CD4-positive, alpha-beta memory T cell (primary cell): ENCODE results near the gene RTTN. TPM values are rescaled to one million over a fixed set of nuclear protein-coding genes. Genes with fewer than 3 reads are reported as not detected.
"Not testable (repeated sequence)": the region's sequence is repeated elsewhere in the genome, so short reads cannot be mapped to it uniquely, and the experiment has no call there.

Experiments used
- CTCF ChIA-PET: fragments of 350-600 bp; sonication (Branson Sonifier 250); formaldehyde crosslinking; loops from one replicate; lab custom pipeline; 2021; ENCODE audit warnings: inconsistent platforms; ENCODE audit not compliant: partially characterized antibody; lab: Charles Lee
- POLR2A ChIA-PET: fragments of 350-600 bp; sonication (Branson Sonifier 250); formaldehyde crosslinking; loops from one replicate; lab custom pipeline; 2021; ENCODE audit not compliant: partially characterized antibody; lab: Charles Lee
- DNase-seq, 5 donors: peaks; one replicate each; pipeline versions ENCODE4 v3.0.0 to v3.0.0-alpha.2; 2020 to 2022; ENCODE audit warnings: mixed read lengths in 1 of 5
- H3K27ac ChIP-seq: one replicate; pipeline ENCODE4 v1.7.0; 2013; ENCODE audit warnings: low read depth, low read length
- H3K27me3 ChIP-seq: 2 replicates; pipeline ENCODE4 v1.7.0; 2013; ENCODE audit warnings: mild to moderate bottlenecking, low read length, moderate library complexity; ENCODE audit not compliant: insufficient read depth
- H3K36me3 ChIP-seq: 2 replicates; pipeline ENCODE4 v1.7.0; 2013; ENCODE audit warnings: mild to moderate bottlenecking, low read length, moderate library complexity; ENCODE audit not compliant: insufficient read depth
- H3K4me1 ChIP-seq: 2 replicates; pipeline ENCODE4 v1.7.0; 2013; ENCODE audit warnings: mild to moderate bottlenecking, low read length, moderate library complexity; ENCODE audit not compliant: insufficient read depth
- H3K4me3 ChIP-seq, 2 donors: one replicate each; pipeline ENCODE4 v1.7.0; 2013; ENCODE audit warnings: low read length in 2 of 2, mild to moderate bottlenecking in 1 of 2
- H3K9me3 ChIP-seq, 2 donors: one replicate each; pipeline ENCODE4 v1.7.0; 2013; ENCODE audit warnings: low read length in 2 of 2, control low read depth in 1 of 2; ENCODE audit not compliant: control insufficient read depth in 1 of 2
- H3K27ac Mint-ChIP-seq, 7 donors: one replicate each; pipeline ENCODE4 v1.8.0; 2020 to 2021; ENCODE audit warnings: mixed read lengths in 7 of 7, mild to moderate bottlenecking in 6 of 7, inconsistent platforms in 3 of 7, moderate library complexity in 3 of 7
- H3K27me3 Mint-ChIP-seq, 2 donors: one replicate each; pipeline ENCODE4 v1.8.0; 2020 to 2021; ENCODE audit warnings: mixed read lengths in 2 of 2
- H3K36me3 Mint-ChIP-seq, 2 donors: one replicate each; pipeline ENCODE4 v1.8.0; 2020 to 2021; ENCODE audit warnings: mixed read lengths in 2 of 2, inconsistent platforms in 1 of 2, mild to moderate bottlenecking in 1 of 2
- H3K4me1 Mint-ChIP-seq, 4 donors: one replicate each; pipeline ENCODE4 v1.8.0; 2020 to 2021; ENCODE audit warnings: mixed read lengths in 4 of 4, mild to moderate bottlenecking in 1 of 4
- H3K4me3 Mint-ChIP-seq, 8 donors: one replicate each; pipeline ENCODE4 v1.8.0; 2020 to 2021; ENCODE audit warnings: mixed read lengths in 8 of 8, mild to moderate bottlenecking in 7 of 8, moderate library complexity in 6 of 8, inconsistent platforms in 3 of 8
- H3K9me3 Mint-ChIP-seq, 8 donors: one replicate each; pipeline ENCODE4 v1.8.0; 2020 to 2021; ENCODE audit warnings: mixed read lengths in 8 of 8, mild to moderate bottlenecking in 5 of 8, inconsistent platforms in 3 of 8, moderate library complexity in 1 of 8
- intact Hi-C: fragments of 100-400 bp; cut with micrococcal nuclease; formaldehyde crosslinking; loops from one replicate; pipeline ENCODE4 v1.15.1; 2023
- polyA plus RNA-seq, 2 donors: library from polyadenylated mRNA; unstranded; fragments of 300-500 nt; fragmentation: Illumina TruSeq; gene quantifications; one replicate each; pipeline ENCODE4 v1.2.3, GENCODE V29; 2021
- total RNA-seq, 2 experiments: library from RNA; stranded (reverse); gene quantifications; one replicate each; pipeline ENCODE4 v1.2.3, GENCODE V29; 2021

RTTN gene
- total RNA-seq (10 to 100 TPM; 25.3 to 27.1 TPM), polyA plus RNA-seq (1 to 10 TPM; 2.6 to 3.8 TPM)

DNA sequence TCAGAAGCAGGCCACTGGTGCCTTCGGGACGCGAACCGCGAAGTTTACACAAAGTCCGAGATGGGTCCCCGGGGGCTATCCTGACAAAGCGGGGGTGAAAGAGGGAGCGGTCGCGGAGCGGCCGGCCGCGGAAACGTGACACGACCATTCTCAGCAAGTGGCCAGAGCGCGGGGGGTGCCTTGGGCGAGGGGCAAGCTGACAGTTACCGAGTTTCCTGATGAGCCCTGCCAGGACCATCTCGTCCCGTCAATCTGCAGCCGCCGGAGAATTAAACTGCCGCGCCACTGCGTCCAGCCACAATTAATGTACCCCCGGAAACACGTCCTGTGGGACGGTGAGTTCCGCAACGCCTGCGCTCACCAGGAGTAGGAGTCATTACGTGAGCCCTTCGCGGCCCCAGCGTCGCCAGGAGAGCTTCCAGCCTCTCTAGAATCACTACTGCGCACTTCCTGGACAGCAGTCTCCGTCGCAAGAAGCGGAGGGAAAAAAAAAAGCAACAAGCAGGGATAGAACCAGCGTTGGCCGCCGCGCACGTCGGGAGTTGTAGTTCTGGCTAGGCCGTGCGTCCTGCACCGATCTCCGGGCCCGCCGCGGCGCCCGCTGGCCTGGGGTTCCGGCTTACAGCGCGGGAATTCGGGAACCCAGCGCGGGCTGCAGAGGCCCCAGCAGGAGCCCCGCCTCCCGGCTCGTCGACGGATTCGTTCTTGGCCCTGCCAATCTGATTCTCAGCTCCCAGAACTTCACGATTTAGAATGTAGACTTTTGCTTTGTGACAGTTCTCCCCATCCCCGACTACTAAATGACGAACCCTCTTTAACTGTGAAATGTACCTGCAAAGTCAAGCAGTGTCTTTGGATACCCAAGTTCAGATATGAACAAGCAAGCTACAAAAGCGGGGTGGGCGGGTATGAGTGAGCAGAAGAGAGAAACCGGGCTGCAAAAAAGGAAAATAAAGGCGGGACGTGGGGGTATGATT, at the start of gene RTTN:
RTTN (minus strand) TSS at position 267 of the 977 bp plus-strand sequence; CDS start at position 238, 29 bp downstream.
- ChIA-PET CTCF (interaction anchor here (0.8 to 1.5 kb wide), 3 partner anchors 8 to 1490 kb away, joined by 3 to 4 read pairs (median 3); no protein-coding TSS in a partner anchor), POLR2A (interaction anchor here (0.9 to 1.7 kb wide), 6 partner anchors 9 to 1491 kb away, joined by 3 to 13 read pairs (median 4); partner anchors contain the start of genes SOCS6 and TMX3)
- intact Hi-C loops: loop anchor here (1.0 to 10.0 kb wide), 2 partner anchors 251 to 1490 kb away; partner anchors contain the start of gene TMX3
- Histone ChIP-seq H3K4me3 (peak within 1 kb of the TSS; percentile 51 to 92), H3K9me3 (no peaks in the 10 kb centered on the region), H3K27me3 (no peaks in the 10 kb centered on the region), H3K27ac (peak within 1 kb of the TSS; percentile 76), H3K36me3 (peaks cover 3% of the 10 kb centered on the region), H3K4me1 (peaks cover 19% of the 10 kb centered on the region)
- Mint-ChIP-seq H3K4me1 (peaks cover 15 to 41% (median 31%) of the 10 kb centered on the region in 4 donors), H3K36me3 (peaks cover 9 to 28% of the 10 kb centered on the region in 2 donors), H3K9me3 (no peaks in the 10 kb centered on the region), H3K4me3 (peak within 1 kb of the TSS; percentile 90 to 98 (median 96)), H3K27me3 (no peaks in the 10 kb centered on the region), H3K27ac (peak within 1 kb of the TSS; percentile 96 to 100 (median 98))
- peak; percentile 88 to 95 (median 92) for DNase-seq

DNA sequence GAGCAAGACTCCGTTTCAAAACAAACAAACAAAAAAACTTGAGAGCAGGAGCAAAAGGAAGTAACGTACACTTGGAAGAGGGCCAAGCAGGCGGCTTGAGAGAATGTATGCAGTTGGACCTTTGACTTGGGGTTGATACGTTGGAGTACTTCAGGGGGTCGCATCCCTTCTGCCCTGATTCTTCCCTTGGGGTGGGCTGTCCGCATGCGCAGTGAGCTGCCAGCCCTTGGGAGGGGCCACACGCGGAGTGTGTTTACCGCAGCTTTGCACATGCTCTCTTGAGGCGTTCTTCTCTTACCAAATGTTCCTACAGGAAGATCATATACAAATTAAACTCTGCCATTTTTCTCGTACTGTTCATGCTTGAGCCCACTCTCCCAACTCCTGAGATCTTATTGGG, 45.3 kb upstream of the RTTN start:
- Mint-ChIP-seq H3K27me3 (peaks cover 2 to 7% of the 10 kb centered on the region in 2 donors), H3K4me3 (no peak overlapping the region), H3K4me1 (no peaks in the 10 kb centered on the region), H3K36me3 (no peaks in the 10 kb centered on the region), H3K9me3 (no peaks in the 10 kb centered on the region), H3K27ac (no peak overlapping the region)
- no peaks in the 10 kb centered on the region for H3K9me3 ChIP-seq
- H3K27ac ChIP-seq: no peak overlapping the region
- no peaks in the 10 kb centered on the region for H3K36me3 ChIP-seq
- no peaks in the 10 kb centered on the region for H3K4me1 ChIP-seq
- intact Hi-C loops: no loop called here
- DNase-seq: no peak
- H3K4me3 ChIP-seq: no peak overlapping the region
- H3K27me3 ChIP-seq: no peaks in the 10 kb centered on the region
- ChIA-PET POLR2A (no interaction called here), CTCF (no interaction called here)

DNA sequence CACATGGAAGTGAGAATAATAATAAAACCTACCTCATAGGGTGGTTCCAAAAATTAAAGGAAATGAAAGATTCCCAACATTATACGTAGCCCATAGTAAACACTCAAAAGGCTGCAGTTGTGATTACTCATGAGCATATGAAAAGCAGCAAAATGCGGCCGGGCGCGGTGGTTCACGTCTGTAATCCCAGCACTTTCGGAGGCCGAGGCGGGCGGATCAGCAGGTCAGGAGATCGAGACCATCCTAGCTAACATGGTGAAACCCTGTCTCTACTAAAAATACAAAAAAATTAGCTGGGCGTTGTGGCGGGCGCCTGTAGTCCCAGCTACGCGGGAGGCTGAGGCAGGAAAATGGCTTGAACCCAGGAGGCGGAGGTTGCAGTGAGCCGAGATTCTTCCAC, 44.4 kb upstream of the RTTN start:
- H3K4me1 Mint-ChIP-seq, H3K27ac Mint-ChIP-seq, POLR2A ChIA-PET, H3K36me3 Mint-ChIP-seq, H3K4me3 Mint-ChIP-seq, H3K9me3 Mint-ChIP-seq, H3K27me3 ChIP-seq, H3K4me3 ChIP-seq, CTCF ChIA-PET, H3K36me3 ChIP-seq, H3K27me3 Mint-ChIP-seq, H3K27ac ChIP-seq, H3K4me1 ChIP-seq, H3K9me3 ChIP-seq, intact Hi-C loops, DNase-seq: not testable (repeated sequence)

- Mint-ChIP-seq H3K27ac (no peak overlapping the region), H3K4me1 (no peaks in the 10 kb centered on the region), H3K36me3 (no peaks in the 10 kb centered on the region), H3K27me3 (peaks cover 2 to 4% of the 10 kb centered on the region in 2 donors), H3K4me3 (no peak overlapping the region), H3K9me3 (no peaks in the 10 kb centered on the region)
- Histone ChIP-seq H3K4me3 (no peak overlapping the region), H3K36me3 (no peaks in the 10 kb centered on the region), H3K27ac (no peak overlapping the region), H3K27me3 (no peaks in the 10 kb centered on the region), H3K4me1 (no peaks in the 10 kb centered on the region), H3K9me3 (no peaks in the 10 kb centered on the region)
- DNase-seq: no peak
- ChIA-PET CTCF (no interaction called here), POLR2A (no interaction called here)
- intact Hi-C loops: no loop called here
Measured at GRCh38 chr18:70249118-70249517, 43.6 kb upstream of the RTTN start.

DNA sequence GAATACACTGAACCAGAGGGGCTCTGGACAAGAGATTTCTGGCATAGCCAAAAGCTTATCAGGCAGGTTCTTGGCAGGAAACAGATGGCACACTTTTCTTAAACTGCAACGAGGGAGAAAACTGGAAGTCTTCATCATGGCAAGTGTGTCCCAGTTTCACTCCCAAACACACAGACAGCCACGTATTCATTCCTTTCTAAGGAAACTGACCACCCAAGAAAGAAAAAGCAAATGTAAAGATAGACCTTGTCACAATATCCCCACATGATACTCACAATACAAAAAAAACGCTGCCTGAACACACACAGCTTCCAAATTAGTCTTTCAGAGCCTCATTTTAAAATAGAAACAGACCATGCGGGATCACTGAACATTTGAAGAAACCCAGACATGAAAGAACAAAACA, 40.6 kb upstream of the RTTN start:
- no peaks in the 10 kb centered on the region for H3K9me3 ChIP-seq
- H3K4me1 Mint-ChIP-seq: no peaks in the 10 kb centered on the region
- no peak overlapping the region for H3K4me3 Mint-ChIP-seq
- H3K9me3 Mint-ChIP-seq: no peaks in the 10 kb centered on the region
- no peaks in the 10 kb centered on the region for H3K36me3 Mint-ChIP-seq
- ChIA-PET CTCF (no interaction called here), POLR2A (no interaction called here)
- H3K27ac Mint-ChIP-seq: no peak overlapping the region
- no peaks in the 10 kb centered on the region for H3K36me3 ChIP-seq
- no peaks in the 10 kb centered on the region for H3K27me3 ChIP-seq
- H3K27me3 Mint-ChIP-seq: peaks cover 0 to 6% of the 10 kb centered on the region in 2 donors
- H3K4me3 ChIP-seq: no peak overlapping the region
- no peaks in the 10 kb centered on the region for H3K4me1 ChIP-seq
- no peak for DNase-seq
- H3K27ac ChIP-seq: no peak overlapping the region
- intact Hi-C loops: no loop called here

GRCh38 chr18:70243131-70243929, 37.8 kb upstream of the RTTN start:
- Mint-ChIP-seq H3K4me3 (no peak overlapping the region), H3K27ac (no peak overlapping the region)

DNA sequence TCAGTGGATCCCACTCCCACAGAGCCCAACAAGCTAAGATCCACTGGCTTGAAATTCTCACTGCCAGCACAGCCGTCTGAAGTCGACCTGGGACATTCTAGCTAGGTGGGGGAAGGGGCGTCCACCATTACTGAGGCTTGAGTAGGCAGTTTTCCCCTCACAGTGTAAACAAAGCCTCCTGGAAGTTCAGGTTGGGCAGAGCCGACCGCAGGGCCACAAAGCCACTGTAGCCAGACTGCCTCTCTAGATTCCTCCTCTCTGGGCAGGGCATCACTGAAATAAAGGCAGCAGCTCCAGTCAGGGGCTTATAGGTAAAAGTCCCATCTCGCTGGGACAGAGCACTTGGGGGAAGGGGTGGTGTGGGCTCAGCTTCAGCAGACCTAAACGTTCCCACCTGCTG, 31.4 kb upstream of the RTTN start:
- H3K36me3 Mint-ChIP-seq, H3K36me3 ChIP-seq, H3K4me3 ChIP-seq, H3K27ac ChIP-seq, H3K4me1 Mint-ChIP-seq, H3K4me3 Mint-ChIP-seq, intact Hi-C loops, H3K9me3 Mint-ChIP-seq, H3K27me3 ChIP-seq, DNase-seq, H3K27ac Mint-ChIP-seq, H3K4me1 ChIP-seq, H3K9me3 ChIP-seq, POLR2A ChIA-PET, CTCF ChIA-PET: not testable (repeated sequence)
- peaks cover 18 to 27% of the 10 kb centered on the region in 2 donors for H3K27me3 Mint-ChIP-seq

More at GRCh38 chr18:70243131-70243929, 37.8 kb upstream of the RTTN start:
- H3K4me1 Mint-ChIP-seq: no peaks in the 10 kb centered on the region
- Histone ChIP-seq H3K27me3 (no peaks in the 10 kb centered on the region), H3K4me1 (no peaks in the 10 kb centered on the region), H3K4me3 (no peak overlapping the region), H3K27ac (no peak overlapping the region), H3K36me3 (no peaks in the 10 kb centered on the region), H3K9me3 (no peaks in the 10 kb centered on the region)
- intact Hi-C loops: no loop called here
- peaks cover 0 to 4% (median 0%) of the 10 kb centered on the region in 8 donors for H3K9me3 Mint-ChIP-seq
- H3K36me3 Mint-ChIP-seq: no peaks in the 10 kb centered on the region
- CTCF ChIA-PET: no interaction called here
- peaks cover 10 to 16% of the 10 kb centered on the region in 2 donors for H3K27me3 Mint-ChIP-seq
- POLR2A ChIA-PET: no interaction called here
- no peak for DNase-seq
